A549 (cell line): ENCODE data around the gene DGAT2. TPM values are rescaled to one million over a fixed set of nuclear protein-coding genes. Genes with fewer than 3 reads are reported as not detected.

Experiments
- ATAC-seq, 2 experiments: fragments of 200-7000 bp in 1 of 2; fragments of >200 bp in 1 of 2; cut with Nextera tagmentation in 1 of 2; cut with Tn5 transposase in 1 of 2; 3 replicates each; pipeline versions ENCODE4 v1.8.0 to v1.9.1; 2018 to 2020; ENCODE audit warnings: mild to moderate bottlenecking in 1 of 2, moderate library complexity in 1 of 2
- CTCF ChIA-PET: fragments of 300-600 bp; sonication (Branson Sonifier 250); formaldehyde crosslinking; extraction: SDS; loops from one replicate; lab custom pipeline; 2021; ENCODE audit warnings: antibody characterized with exemption, inconsistent platforms; lab: Yijun Ruan, JAX
- POLR2A ChIA-PET: fragments of 350-600 bp; formaldehyde crosslinking; extraction: SDS; loops from one replicate; lab custom pipeline; 2021; ENCODE audit warnings: antibody characterized with exemption, inconsistent platforms; lab: Yijun Ruan, JAX
- DNase-seq, 2 experiments: peaks; one replicate each; pipeline versions ENCODE4 v3.0.0 to v3.0.0-alpha.2; 2011 to 2016; ENCODE audit warnings: low read depth in 1 of 2, low spot score in 1 of 2
- FAIRE-seq: peaks from 2 replicates; lab custom pipeline; 2011; peaks lifted over from hg19 to GRCh38; lab: Jason Lieb, UNC
- H3K27ac ChIP-seq, 2 experiments: fragments of >200 bp; sonication (Bioruptor Twin); formaldehyde crosslinking; 3 replicates each; pipeline ENCODE4 v1.5.1; 2016 to 2017
- H3K4me1 ChIP-seq: fragments of >200 bp; sonication (Bioruptor Twin); formaldehyde crosslinking; 3 replicates; pipeline ENCODE4 v1.6.1; 2016
- H3K4me2 ChIP-seq: fragments of >200 bp; sonication (Bioruptor Twin); formaldehyde crosslinking; 3 replicates; pipeline ENCODE4 v1.6.1; 2016
- H3K4me3 ChIP-seq: fragments of >200 bp; sonication (Bioruptor Twin); formaldehyde crosslinking; 3 replicates; pipeline ENCODE4 v1.5.1; 2016
- H3K9me3 ChIP-seq: fragments of >200 bp; sonication (Bioruptor Twin); formaldehyde crosslinking; 3 replicates; pipeline ENCODE4 v1.6.1; 2016
- BCL3 ChIP-seq: fragments of >200 bp; sonication (Bioruptor Twin); formaldehyde crosslinking; IDR thresholded peaks from 3 replicates; pipeline ENCODE4 v1.6.1; 2016
- CBX2 ChIP-seq: fragments of 200-600 bp; sonication (generic); IDR thresholded peaks from 2 replicates; pipeline ENCODE4 v1.6.1; 2016; ENCODE audit warnings: low read depth, mild to moderate bottlenecking, borderline replicate concordance
- CEBPB ChIP-seq, 2 experiments: fragments of >200 bp in 1 of 2; sonication (Bioruptor Twin) in 1 of 2; formaldehyde crosslinking in 1 of 2; IDR thresholded peaks; 2 replicates each; pipeline ENCODE4 v1.6.1; 2012 to 2016
- CTCF ChIP-seq: fragments of >200 bp; sonication (Bioruptor Twin); formaldehyde crosslinking; IDR thresholded peaks from 3 replicates; pipeline ENCODE4 v1.5.1; 2016
- FOXS1 ChIP-seq: fragments of 250-450 bp; sonication (Bioruptor Pico); IDR thresholded peaks from 2 replicates; pipeline ENCODE4 v1.5.0; 2020; ENCODE audit warnings: mild to moderate bottlenecking, moderate library complexity
- HES2 ChIP-seq: fragments of >200 bp; sonication (Bioruptor Twin); formaldehyde crosslinking; IDR thresholded peaks from 2 replicates; pipeline ENCODE4 v1.6.1; 2016
- KDM1A ChIP-seq: fragments of 200-600 bp; sonication (generic); IDR thresholded peaks from 2 replicates; pipeline ENCODE4 v1.6.1; 2016; ENCODE audit warnings: low read depth, mild to moderate bottlenecking
- KDM5A ChIP-seq: fragments of 200-600 bp; sonication (generic); IDR thresholded peaks from 2 replicates; pipeline ENCODE4 v1.6.1; 2016; ENCODE audit warnings: antibody characterized with exemption, mild to moderate bottlenecking
- PHF8 ChIP-seq: fragments of 200-600 bp; sonication (generic); IDR thresholded peaks from 2 replicates; pipeline ENCODE4 v1.6.1; 2016; ENCODE audit warnings: low read depth, mild to moderate bottlenecking, antibody characterized with exemption, moderate library complexity, borderline replicate concordance
- RCOR1 ChIP-seq: fragments of 150-350 bp; IDR thresholded peaks from 2 replicates; pipeline ENCODE4 v1.6.1; 2014; ENCODE audit warnings: antibody characterized with exemption, low read length, low read depth
- SREBF2 ChIP-seq: fragments of 450-650 bp; IDR thresholded peaks from 2 replicates; pipeline ENCODE4 v1.6.1; 2014; ENCODE audit warnings: mild to moderate bottlenecking, moderate library complexity
- ZFP36 ChIP-seq: fragments of 450-650 bp; IDR thresholded peaks from 2 replicates; pipeline ENCODE4 v1.6.1; 2014; ENCODE audit warnings: borderline replicate concordance; ENCODE audit not compliant: partially characterized antibody
- ZSCAN20 ChIP-seq: fragments of 250-450 bp; sonication (Bioruptor Pico); IDR thresholded peaks from 2 replicates; pipeline ENCODE4 v1.8.0; 2022; ENCODE audit warnings: mild to moderate bottlenecking, moderate library complexity
- WGBS: methylation state at CpG from one replicate; pipeline ENCODE4 v1.1.6; 2017; ENCODE audit errors: missing lambda C conversion rate; 5-methylcytosine and 5-hydroxymethylcytosine counted together
- polyA plus RNA-seq, 4 experiments: library from polyadenylated mRNA; depleted of rRNA in 3 of 4; stranded (reverse); fragments of >200 nt; fragmentation: RNase III in 1 of 4; extraction: RNeasy Plus Mini Kit Qiagen cat#74134 plus additional on column Dnase treatment in 1 of 4; gene quantifications; 2 replicates in 3 of 4; 3 replicates in 1 of 4; pipeline ENCODE4 v1.2.3, GENCODE V29; 2011 to 2017
- TF ChIP-seq, protein P1 (sequence below): fragments of 450-650 bp; IDR thresholded peaks from 2 replicates; pipeline ENCODE4 v1.6.1; 2014; ENCODE audit warnings: antibody characterized with exemption
- TF ChIP-seq, protein P2 (sequence below): IDR thresholded peaks from 2 replicates; pipeline ENCODE4 v1.6.1; 2012
- TF ChIP-seq, protein P3 (sequence below): fragments of 200-600 bp; sonication (generic); IDR thresholded peaks from 2 replicates; pipeline ENCODE4 v1.6.1; 2016; ENCODE audit warnings: antibody characterized with exemption, mild to moderate bottlenecking, moderate library complexity

The DGAT2 gene
- polyA plus RNA-seq, 2 of the 4 experiments (the other 2 are of a cell fraction), result 1.6 to 1.9 TPM

- TF ChIP-seq, protein P1, sequence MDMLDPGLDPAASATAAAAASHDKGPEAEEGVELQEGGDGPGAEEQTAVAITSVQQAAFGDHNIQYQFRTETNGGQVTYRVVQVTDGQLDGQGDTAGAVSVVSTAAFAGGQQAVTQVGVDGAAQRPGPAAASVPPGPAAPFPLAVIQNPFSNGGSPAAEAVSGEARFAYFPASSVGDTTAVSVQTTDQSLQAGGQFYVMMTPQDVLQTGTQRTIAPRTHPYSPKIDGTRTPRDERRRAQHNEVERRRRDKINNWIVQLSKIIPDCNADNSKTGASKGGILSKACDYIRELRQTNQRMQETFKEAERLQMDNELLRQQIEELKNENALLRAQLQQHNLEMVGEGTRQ, result peak; percentile 99
- TF ChIP-seq KDM1A (no peak), FOXS1 (CRISPR knock-in tag) (no peak), ZFP36 (no peak), CEBPB (IDR thresholded peaks at IDR 0.05) (no peak), CTCF (no peak), CBX2 (no peak), SREBF2 (no peak), RCOR1 (no peak), ZSCAN20 (CRISPR knock-in tag) (no peak), BCL3 (peak; percentile 37; the same call in 1 of the 3 replicates)
- TF ChIP-seq, protein P2, sequence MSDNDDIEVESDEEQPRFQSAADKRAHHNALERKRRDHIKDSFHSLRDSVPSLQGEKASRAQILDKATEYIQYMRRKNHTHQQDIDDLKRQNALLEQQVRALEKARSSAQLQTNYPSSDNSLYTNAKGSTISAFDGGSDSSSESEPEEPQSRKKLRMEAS, result peak; percentile 72
Measured at GRCh38 chr11:75814677-75815344, 46.2 kb downstream of the DGAT2 start, which contains the start of gene UVRAG (continued).

DNA sequence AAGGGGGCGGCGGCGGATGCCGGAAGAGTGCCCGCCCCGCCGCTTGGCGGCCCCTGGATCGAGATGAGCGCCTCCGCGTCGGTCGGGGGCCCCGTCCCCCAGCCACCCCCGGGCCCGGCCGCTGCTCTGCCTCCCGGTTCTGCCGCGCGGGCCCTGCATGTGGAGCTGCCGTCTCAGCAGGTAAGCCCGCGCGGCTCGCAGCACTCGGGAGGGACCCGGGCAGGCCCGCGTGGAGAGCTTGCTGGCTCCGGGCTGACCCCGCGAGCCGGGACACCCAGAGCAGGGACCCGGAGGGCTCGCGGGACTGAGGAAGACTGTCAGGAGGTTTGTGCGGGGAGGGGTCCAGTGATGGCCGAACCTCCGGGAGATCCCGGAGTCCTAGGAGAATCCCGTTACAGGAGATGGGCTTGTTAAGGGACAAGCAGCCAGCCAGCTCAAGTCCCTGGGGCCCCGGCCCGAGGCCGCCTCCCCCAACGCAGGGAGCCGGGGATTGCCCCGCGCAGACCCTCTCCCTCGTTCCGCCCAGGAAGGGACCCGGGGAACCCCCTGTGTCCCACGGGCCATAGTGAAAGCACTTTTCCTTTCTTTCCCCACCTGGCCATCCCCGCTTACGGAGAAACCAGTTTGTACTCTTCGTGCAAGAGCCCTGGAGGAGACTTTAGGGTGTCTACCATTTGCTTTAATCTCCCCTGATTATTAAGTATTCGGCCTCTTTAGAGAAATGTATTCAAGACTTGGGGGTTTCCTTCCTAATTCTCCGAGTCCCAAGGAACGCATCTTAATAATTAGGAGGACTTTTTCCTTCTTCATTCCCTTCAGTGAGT is 47.0 kb downstream of the DGAT2 start:
- CTCF ChIA-PET, result interaction anchor here (1.6 kb wide), 1 partner anchor 36 kb away, joined by 4 read pairs; no protein-coding TSS in a partner anchor
- peak overlapping the region; percentile 80 for H3K4me2 ChIP-seq
- TF ChIP-seq, protein P3, sequence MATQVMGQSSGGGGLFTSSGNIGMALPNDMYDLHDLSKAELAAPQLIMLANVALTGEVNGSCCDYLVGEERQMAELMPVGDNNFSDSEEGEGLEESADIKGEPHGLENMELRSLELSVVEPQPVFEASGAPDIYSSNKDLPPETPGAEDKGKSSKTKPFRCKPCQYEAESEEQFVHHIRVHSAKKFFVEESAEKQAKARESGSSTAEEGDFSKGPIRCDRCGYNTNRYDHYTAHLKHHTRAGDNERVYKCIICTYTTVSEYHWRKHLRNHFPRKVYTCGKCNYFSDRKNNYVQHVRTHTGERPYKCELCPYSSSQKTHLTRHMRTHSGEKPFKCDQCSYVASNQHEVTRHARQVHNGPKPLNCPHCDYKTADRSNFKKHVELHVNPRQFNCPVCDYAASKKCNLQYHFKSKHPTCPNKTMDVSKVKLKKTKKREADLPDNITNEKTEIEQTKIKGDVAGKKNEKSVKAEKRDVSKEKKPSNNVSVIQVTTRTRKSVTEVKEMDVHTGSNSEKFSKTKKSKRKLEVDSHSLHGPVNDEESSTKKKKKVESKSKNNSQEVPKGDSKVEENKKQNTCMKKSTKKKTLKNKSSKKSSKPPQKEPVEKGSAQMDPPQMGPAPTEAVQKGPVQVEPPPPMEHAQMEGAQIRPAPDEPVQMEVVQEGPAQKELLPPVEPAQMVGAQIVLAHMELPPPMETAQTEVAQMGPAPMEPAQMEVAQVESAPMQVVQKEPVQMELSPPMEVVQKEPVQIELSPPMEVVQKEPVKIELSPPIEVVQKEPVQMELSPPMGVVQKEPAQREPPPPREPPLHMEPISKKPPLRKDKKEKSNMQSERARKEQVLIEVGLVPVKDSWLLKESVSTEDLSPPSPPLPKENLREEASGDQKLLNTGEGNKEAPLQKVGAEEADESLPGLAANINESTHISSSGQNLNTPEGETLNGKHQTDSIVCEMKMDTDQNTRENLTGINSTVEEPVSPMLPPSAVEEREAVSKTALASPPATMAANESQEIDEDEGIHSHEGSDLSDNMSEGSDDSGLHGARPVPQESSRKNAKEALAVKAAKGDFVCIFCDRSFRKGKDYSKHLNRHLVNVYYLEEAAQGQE, result 0 out of 2 replicates have a peak, but pooled peaks have one; percentile 19
- TF ChIP-seq KDM5A, result 0 out of 2 replicates have a peak, but pooled peaks have one; percentile 6
- TF ChIP-seq HES2, result no peak
- TF ChIP-seq PHF8, result peak; percentile 62
- H3K4me3 ChIP-seq, result peak overlapping the region; percentile 96
- ATAC-seq, result peak; percentile 52 to 55
- POLR2A ChIA-PET, result no interaction called here
- 9% methylated on average over 28 of the region's 60 CpGs for WGBS
- peak overlapping the region; percentile 89 to 92 for H3K27ac ChIP-seq
- H3K9me3 ChIP-seq, result no peaks in the 10 kb centered on the region
- peaks cover 21% of the 10 kb centered on the region for H3K4me1 ChIP-seq
- peak; percentile 27 to 58 for DNase-seq
- FAIRE-seq, result no peak
